Measurements from ENCODE around the gene CADM4.
"Not testable (repeated sequence)": the region's sequence is repeated elsewhere in the genome, so short reads cannot be mapped to it uniquely, and the experiment has no call there.

Gene CADM4

GRCh38 chr19:43638995-43639518, 593 bp downstream of the CADM4 start:
- DNase-seq (ENCODE audit: extremely low read depth, low read depth) = no peak
- no peak for TF ChIP-seq CTCF (IDR thresholded peaks at IDR 0.05; ENCODE audit: low read depth, low read length)

- TF ChIP-seq CTCF (IDR thresholded peaks at IDR 0.05; ENCODE audit: low read depth, low read length) = no peak
- no peak for DNase-seq (ENCODE audit: extremely low read depth, low read depth)
These were observed 1.2 kb downstream of the CADM4 start for GRCh38 chr19:43638214-43638994.

- no peak for TF ChIP-seq CTCF (IDR thresholded peaks at IDR 0.05; ENCODE audit: low read depth, low read length)
- no peak for DNase-seq (ENCODE audit: extremely low read depth, low read depth)
These were observed 3.4 kb downstream of the CADM4 start for GRCh38 chr19:43636121-43636683.

- DNase-seq (ENCODE audit: extremely low read depth, low read depth) = not testable (repeated sequence)
These were observed 4.1 kb downstream of the CADM4 start for GRCh38 chr19:43635561-43635940.

- TF ChIP-seq CTCF (IDR thresholded peaks at IDR 0.05; ENCODE audit: low read depth, low read length) = no peak
- no peak for DNase-seq (ENCODE audit: extremely low read depth, low read depth)
These were observed 4.6 kb downstream of the CADM4 start for GRCh38 chr19:43634872-43635560.

GRCh38 chr19:43634506-43634871, 5.2 kb downstream of the CADM4 start:
- TF ChIP-seq CTCF (IDR thresholded peaks at IDR 0.05; ENCODE audit: low read depth, low read length) = no peak
- DNase-seq (ENCODE audit: extremely low read depth, low read depth) = no peak

- TF ChIP-seq CTCF (IDR thresholded peaks at IDR 0.05; ENCODE audit: low read depth, low read length) = no peak
- no peak for DNase-seq (ENCODE audit: extremely low read depth, low read depth)
These were observed 5.6 kb downstream of the CADM4 start for GRCh38 chr19:43634068-43634467.
